Suppressor macrophage treated with lipopolysaccharide for 1 hour (primary cell): ENCODE data around the gene CIAO2B.
"Not testable (repeated sequence)": the region's sequence is repeated elsewhere in the genome, so short reads cannot be mapped to it uniquely, and the experiment has no call there.

Source experiments
- DNase-seq, 3 donors: peaks; one replicate each; pipeline ENCODE4 v3.0.0-alpha.2; 2020 to 2022

CIAO2B gene

DNA sequence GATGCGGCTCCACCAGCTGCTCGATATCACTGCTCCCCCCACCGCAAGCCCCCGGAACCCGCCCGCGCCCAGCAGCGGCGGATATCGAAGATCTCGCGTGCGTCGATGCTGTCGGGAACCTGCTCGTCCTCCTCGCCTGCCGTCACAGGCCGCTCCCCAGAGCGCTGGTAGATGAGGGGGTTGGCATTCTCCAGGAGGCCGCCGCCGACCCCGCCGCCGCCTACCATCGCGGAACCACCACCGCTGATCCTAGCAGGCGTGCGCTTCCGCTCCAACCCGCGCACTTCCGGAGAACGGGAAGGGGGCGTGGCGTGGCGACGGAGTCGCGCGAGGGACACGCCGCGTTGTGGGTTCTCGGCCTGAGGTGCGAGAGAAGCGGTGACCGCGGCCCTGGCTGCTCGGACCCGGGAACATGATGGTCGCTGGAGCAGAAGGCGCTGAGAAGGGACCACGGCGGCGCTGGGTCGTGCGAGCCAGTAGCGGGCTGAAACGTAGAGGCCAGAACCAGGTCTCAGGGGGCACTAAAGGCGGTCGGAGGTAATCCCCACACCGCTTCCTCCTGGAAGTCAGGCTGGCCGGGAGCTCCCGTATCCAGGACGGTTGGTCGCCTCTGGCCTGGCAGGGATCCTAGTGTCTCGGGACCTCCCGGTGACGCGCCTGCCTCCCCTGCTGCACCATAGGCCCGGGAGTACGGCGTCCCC is at the start of gene CIAO2B:
Gene CIAO2B, minus strand, starts transcription at position 265 of the 701 bp plus-strand sequence. Its CDS starts 38 bp downstream, at position 227.
- peak; percentile 91 to 96 (median 95) for DNase-seq

DNA sequence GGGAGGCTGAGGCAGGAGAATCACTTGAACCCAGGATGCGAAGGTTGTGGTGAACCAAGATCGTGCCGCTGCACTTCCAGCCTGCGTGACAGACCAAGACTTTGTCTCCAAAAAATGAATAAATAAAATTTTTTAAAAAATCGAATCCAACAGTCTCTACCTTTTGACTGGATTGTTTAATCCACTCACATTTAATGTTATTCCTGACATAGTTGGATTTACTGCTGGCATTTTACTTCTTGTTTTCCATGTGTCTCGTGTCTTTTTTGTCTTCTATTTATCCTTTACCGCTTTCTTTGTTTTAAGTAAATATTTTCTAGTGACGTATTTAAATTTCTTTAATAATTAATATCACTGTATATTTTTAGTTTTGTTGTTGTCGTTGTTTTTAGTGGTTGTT is 48.8 kb upstream of the CIAO2B start:
- no peak for DNase-seq

DNA sequence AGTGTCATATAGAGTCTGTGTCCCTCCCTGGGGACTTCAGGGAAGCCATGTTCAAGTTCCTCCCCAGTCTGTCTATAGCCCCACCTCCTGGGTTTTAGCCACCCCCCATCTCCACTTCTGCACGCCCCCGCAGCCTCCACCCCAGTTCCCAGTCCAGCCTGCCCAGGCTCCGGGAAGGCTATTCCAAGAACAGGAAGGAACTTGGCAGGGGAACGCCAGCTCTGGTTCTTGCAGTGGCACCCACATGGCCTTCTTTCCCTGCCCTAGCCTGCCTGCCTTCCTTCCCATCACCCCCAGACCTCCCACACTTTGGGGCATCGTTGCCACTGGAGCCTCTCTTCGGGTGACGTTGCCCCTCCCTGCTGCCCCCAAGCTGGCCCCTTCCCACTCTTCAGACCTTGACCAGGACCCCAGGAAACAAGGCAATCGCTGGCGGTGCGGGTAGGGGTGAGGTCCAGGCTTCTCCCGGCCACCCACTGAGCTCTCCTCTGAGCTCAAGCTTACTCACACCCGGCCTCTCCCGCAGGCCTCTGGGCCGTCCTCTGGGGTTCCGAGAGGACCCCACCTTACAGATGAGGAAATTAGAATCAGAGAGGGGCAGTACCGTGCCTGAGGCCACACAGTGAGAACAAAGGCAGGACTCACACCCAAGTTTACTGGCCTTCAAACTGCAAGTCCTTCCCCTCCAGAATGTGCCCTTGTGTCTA is 45.0 kb upstream of the CIAO2B start:
- DNase-seq, result peak; percentile 81 to 91 (median 81)

DNA sequence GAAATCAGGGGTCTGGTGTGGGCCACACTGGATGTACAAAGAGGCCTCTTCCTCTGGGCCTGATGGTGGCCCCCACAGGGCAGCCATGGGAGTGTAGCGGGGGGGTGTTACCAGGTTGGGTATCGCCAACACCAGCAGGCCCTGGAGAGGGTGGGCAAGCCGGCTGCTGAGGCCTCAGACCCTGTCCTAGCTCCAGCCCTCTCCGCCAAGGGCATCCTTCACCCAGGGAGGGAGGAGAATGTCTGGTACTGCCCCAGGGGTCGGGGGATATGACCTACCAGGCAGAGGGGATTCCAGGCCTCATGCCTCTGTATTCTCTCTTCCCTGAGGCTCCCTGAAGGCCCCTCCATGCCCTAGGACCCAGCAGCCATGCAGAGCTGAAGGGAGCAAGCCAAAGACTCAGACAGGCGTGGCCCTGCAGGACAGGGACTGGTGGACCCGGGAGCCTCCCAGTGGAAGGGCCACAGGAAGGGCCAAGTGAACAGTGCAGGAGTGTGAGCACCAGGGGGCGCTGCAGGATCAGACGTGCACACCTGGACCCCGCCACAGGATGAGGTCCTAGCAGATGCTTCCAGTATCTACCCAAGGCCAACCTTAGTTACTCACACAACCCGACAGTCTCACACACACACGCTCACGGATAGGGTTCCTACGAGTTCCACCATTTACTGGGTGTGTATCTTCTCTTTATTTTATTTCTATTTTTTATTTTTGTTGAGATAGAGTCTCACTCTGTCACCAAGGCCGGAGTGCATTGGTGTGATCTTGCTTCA is 43.3 kb upstream of the CIAO2B start:
- DNase-seq, result peak; percentile 89 to 94 (median 91)

DNA sequence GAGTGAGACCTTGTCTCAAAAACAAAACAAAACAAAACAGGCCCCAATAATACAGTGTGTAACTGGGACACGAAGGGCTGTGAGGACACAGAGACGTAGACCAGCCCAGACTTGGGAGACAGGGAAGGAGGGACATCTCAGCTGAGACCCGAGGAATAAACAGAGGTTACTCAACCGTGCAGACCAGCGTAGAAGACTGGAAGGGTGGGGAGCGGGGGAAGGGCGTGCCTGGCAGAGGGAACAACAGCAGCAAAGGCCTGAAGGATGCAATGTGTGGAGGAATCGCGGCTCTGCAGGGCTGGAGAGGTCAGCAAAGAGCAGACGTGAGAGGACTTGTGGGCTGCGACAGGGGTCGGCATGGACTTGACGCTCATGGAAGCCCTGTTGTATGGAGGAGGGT is 42.5 kb upstream of the CIAO2B start:
- DNase-seq, result peak in 1 of 3 donors; percentile 10

DNA sequence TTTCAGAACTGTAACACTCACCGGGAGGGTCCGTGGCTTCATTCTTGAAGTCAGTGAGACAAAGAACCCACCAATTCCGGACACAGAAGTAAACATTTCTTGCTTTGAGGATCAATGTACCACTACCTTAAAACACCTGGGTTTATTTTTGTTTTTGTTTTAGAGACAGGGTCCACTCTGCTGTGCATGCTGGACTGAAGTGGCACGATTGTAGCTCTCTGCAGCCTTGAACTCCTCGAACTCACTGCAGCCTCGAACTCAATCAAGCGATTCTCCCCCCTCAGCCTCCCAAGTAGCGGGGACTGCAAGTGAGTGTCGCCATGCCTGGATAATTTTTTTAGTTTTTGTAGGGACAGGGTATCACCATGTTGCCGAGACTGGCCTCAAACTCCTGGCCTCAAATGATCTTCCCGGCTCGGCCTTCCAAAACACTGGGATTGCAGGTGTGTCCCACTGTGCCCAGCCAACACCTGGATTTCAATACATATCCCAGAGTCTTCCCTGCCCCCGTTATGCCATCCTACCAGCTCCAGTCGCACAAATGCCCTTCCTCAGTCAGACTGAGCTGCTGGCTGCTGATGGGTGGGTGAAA is 41.2 kb upstream of the CIAO2B start:
- DNase-seq, result peak in 1 of 3 donors; percentile 12

DNA sequence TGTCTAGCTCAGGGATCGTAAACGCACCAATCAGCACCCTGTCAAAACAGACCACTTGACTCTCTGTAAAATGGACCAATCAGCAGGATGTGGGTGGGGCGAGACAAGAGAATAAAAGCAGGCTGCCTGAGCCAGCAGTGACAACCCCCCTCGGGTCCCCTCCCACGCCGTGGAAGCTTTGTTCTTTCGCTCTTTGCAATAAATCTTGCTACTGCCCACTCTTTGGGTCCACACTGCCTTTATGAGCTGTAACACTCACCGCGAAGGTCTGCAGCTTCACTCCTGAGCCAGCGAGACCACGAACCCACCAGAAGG is 40.7 kb upstream of the CIAO2B start:
- peak in 2 of 3 donors; percentile 31 to 37 for DNase-seq

DNA sequence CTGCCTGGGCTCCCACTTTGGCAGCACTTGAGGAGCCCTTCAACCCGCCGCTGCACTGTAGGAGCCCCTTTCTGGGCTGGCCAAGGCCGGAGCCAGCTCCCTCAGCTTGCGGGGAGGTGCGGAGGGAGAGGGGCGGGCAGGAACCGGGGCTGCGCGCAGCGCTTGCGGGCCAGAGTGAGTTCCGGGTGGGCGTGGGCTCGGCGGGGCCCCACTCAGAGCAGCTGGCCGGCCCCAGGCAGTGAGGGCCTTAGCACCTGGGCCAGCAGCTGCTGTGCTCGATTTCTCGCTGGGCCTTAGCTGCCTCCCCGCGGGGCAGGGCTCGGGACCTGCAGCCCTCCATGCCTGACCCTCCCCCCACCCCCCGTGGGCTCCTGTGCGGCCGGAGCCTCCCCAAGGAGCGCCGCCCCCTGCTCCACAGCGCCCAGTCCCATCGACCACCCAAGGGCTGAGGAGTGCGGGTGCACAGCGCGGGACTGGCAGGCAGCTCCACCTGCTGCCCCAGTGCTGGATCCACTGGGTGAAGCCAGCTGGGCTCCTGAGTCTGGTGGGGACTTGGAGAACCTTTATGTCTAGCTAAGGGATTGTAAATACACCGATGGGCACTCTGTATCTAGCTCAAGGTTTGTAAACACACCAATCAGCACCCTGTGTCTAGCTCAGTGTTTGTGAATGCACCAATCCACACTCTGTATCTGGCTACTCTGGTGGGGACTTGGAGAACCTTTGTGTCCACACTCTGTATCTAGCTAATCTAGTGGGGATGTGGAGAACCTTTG is 40.1 kb upstream of the CIAO2B start:
- DNase-seq, result not testable (repeated sequence)

DNA sequence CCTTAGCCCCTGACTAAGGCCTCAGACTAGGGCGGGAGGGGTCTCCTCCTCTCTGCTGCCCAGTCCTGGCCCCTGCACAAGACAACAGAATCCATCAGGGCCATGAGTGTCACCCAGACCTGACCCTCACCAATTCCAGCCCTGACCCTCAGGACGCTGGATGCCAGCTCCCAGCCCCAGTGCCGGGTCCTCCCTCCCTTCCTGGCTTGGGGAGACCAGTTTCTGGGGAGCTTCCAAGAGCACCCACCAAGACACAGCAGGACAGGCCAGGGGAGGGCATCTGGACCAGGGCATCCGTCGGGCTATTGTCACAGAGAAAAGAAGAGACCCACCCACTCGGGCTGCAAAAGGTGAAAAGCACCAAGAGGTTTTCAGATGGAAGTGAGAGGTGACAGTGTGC is 39.5 kb upstream of the CIAO2B start:
- peak in 1 of 3 donors; percentile 10 for DNase-seq

DNA sequence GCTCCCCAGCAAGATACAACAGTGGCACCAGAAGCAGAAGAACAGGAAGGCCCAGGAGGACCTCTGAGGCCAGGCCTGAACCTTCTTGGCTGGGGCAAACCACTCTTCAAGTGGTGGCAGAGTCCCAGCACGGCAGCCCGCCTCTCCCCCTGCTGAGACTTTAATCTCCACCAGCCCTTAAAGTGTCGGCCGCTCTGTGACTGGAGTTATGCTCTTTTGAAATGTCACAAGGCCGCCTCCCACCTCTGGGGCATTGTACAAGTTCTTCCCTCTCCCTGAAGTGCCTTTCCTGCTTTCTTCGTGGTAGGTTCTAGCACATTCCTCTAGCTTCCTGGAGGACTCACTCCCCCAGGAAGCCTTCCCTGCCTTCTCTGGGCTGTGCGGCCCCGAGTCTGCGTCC is 38.8 kb upstream of the CIAO2B start:
- peak in 1 of 3 donors; percentile 10 for DNase-seq

DNA sequence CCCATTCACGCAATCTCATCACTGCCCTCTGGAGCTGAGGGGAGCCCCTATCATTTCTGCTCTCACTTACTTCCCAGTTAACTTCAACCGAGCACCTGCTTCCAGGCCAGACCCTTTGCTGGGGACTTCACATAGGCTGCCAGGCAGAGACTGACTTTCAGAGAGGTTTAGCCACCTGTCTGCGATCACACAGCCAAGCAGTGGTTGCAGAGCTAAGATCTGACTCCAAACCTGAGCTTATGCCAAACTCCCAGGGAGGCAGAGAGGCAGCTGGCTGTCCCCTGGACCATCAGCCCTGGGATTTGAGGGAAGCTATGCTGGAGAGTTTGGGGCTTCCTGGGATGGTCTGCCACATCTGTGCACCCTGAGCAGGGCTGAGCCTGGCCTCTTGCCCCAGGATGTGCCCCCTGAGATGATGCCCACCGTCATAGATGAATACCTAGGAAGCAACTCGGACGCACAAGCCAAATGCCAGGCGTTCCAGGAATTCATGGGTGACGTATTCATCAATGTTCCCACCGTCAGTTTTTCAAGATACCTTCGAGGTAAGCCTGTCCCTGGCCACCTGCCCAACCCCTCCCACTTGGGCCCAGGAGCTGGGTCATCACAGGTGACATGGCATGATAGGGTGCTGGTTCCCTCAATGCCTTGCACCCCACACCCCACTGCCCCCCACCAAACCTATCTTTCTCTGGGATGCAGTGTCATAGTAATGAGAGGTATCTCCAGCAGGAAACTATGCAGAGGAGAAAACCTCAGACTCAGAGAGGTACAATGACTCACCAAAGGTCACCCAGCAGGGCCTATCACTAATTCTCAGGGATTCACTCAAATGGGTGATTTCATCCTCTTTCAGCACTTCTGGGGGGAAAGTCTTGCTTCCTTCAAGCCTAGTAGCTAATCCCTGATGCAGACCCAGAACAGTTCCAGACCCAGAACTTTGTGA is 36.8 kb upstream of the CIAO2B start:
- peak in 1 of 3 donors; percentile 17 for DNase-seq

DNA sequence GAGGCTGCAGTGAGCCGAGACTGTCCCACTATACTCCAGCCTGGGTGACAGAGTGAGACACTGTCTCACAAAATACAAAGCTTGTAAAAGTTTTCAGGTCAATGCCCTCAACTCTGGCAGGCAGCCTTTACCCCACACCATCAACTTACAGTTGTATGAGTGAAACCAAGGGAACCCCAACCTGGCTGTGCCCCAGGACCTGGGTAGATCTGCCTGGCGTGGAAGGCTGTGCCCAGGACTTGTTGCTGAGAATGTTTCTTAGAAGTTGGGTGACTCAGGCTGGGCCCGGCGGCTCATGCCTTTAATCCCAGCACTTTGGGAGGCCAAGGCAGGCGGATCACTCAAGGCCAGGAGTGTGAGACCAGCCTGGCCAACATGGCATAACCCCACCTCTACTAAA is 34.6 kb upstream of the CIAO2B start:
- DNase-seq, result no peak

DNA sequence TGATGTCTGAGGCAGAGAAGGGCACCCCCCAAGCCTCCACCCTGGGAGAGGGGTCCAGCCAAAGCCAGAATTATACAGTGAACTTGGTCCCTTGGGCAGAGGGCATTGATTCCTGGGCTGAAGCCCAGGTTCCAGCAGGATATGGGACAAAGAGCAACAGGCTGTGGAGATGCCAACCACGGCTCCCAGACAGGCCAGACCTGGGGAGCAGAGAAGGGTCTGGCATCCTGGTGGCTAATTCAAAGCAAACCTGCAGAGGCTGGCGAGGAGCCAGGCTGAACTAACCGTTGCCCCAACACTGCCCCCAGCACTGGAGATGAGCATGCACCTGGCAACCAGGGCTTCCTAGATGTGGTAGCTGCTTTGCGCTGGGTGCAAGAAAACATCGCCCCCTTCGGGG is 29.8 kb upstream of the CIAO2B start:
- DNase-seq, result no peak

DNA sequence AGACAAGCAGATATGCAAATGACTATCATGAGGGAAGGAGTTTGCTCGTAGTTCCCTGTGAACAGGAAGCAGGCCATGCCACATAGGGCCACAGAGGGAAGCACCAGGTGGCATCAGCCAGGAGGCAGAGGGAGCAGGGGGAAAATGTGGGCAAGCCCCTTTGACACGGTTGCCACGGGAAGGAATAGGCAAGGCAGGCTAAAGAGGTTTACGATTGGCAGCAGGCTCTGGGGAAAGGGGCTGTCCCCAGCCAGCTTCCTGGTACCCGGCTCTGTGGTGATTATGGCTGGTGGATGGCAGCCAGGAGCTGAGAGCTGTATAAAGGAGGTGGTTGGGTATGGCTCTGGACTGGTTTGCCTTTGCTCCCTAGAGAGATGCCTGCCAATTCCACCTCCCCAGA is 27.7 kb upstream of the CIAO2B start:
- peak; percentile 16 to 44 (median 35) for DNase-seq

DNA sequence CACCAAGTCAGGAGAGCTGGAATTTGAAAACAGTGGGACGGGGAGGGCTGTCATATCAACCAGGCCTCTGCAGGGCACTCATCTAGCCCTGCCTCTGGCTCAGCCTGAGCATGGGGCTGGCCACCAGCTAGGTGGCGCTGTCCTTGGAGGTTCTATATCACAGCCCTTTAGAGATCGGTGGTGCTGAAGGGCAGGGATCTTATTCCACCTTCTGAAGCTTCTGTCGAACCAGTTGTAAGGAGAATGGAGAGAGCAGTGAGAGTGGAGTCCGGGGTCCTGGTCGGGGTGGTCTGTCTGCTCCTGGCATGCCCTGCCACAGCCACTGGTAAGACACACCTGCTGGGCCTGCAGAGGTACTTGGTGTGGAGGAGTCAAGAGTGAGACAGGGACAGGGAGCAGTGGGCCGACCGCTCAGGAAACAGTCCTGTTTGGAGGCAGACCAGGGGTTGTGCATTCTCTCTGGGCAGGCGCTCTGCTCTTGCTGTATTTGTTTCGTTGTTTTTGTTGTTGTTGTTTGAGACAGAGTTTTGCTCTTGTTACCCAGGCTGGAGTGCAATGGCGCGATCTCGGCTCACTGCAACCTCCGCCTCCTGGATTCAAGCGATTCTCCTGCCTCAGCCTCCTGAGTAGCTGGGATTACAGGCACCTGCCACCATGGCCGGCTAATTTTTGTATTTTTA is 27.0 kb upstream of the CIAO2B start, which contains the start of gene CES3:
Gene CES3, plus strand, starts transcription at position 202 of the 680 bp plus-strand sequence. Its CDS starts 42 bp downstream, at position 244.
- peak; percentile 67 to 81 (median 70) for DNase-seq

DNA sequence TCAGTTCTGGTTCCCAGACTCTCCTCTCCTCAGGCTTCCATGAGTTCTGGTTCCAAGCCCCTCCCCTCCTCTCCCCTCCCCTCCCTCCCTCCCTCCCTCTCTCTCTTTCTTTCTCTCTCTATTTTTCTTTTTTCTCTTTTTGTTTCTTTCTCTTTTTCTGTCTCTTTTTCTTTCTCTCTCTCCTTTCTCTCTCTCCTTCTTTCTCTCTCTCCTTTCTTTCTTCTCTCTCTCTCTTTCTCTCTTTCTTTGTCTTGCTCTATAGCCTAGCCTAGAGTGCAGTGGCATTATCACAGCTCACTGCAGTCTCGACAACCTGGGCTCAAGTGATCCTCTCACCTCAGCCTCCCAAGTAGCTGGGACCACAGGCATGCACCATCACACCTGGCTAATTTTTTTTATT is 26.1 kb upstream of the CIAO2B start:
- DNase-seq, result no peak

DNA sequence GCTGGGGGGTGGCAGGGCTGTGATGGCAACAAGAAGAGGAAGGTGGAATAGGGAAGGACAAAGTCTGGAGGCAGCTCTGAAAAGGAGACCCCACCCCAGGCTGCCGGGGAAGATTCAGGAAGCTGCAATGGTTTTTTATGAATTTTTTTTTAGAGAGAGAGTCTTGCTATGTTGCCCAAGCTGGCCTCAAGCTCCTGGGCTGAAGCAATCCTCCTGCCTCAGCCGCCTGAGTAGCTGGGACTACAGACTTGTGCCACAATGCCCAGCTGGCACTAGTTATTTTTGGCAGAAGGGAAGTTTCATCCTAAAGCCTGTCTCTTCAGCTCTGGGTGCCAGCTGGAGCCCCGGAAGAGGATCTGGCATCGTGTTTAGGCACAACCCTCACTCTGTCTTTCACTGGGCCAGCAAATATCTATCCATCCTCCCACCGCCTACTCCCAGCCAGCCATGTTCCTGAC is 25.5 kb upstream of the CIAO2B start:
- DNase-seq, result peak; percentile 36 to 41 (median 39)

DNA sequence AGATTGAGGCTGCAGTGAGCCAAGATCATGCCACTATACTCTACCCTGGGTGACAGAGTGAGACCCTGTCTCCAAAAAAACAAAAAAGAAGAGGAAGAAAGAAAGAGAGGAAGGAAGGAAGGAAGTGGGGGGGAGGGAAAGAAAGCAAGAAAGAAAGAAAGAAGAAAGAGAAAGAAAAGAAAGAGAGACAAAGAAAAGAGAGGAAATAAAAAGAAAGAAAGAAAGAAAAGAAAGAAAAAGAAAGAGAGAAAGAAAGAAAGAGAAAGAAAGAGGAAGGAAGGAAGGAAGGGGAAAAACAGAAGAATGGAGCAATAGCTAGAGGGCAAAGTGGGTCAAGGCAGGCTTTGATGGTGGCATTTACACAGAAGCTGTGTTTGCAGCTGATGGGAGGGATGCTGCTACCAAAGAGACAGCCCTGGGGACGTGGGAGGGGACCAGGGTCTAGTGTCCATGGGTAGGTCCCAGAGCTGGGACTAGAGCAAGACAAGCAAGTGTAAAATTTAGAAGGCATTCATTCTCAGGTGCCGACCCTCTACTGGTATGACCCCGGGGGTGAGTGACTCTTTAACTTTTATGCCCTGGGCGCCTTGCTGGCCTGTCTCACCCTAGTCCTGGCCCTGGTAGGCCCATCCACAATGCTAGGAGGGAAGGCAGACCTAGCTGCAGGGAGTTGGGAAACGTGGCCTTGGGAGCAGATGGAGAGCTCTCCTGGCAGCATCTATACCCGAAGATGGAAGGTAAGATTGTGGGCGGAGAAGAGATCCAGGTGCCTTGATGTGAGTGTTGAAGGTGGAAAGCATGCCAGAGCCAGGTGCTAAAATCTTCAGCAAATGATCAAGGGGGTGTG is 24.9 kb upstream of the CIAO2B start:
- DNase-seq, result no peak

DNA sequence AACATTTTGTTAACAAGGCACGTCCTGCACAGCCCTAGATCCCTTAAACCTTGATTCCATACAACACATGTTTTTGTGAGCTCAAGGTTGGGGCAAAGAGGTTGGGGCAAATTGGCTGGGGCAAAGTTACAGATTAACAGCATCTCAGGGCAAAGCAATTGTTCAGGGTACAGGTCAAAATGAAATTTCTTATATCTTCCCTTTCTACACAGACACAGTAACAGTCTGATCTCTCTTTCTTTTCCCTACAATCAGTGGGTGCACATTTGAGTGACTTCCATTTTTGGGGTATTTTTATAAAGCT is 21.9 kb upstream of the CIAO2B start:
- DNase-seq, result not testable (repeated sequence)
